Tibial nerve (tissue), 4 donors: ENCODE results near the gene PPEF2. TPM values are rescaled to one million over a fixed set of nuclear protein-coding genes. Genes with fewer than 3 reads are reported as not detected.
A peak's percentile ranks its signal among the peaks of the same experiment; 100 is the strongest.
"Not testable (repeated sequence)": the region's sequence is repeated elsewhere in the genome, so short reads cannot be mapped to it uniquely, and the experiment has no call there.

Experiments used
- DNase-seq, 2 donors: peaks; one replicate each; pipeline ENCODE4 v3.0.0-alpha.2; 2019; ENCODE audit warnings: low spot score in 2 of 2
- H3K27ac ChIP-seq, 4 donors: fragments of 200-600 bp; sonication (generic) in 3 of 4; one replicate each; pipeline ENCODE4 v1.5.1; 2017 to 2019; ENCODE audit warnings: mild to moderate bottlenecking in 1 of 4
- H3K27me3 ChIP-seq, 2 donors: fragments of 200-600 bp; sonication (generic) in 1 of 2; one replicate each; pipeline versions ENCODE4 v1.5.1 to v1.6.0; 2017 to 2019
- H3K36me3 ChIP-seq, 3 donors: fragments of 200-600 bp; sonication (generic); one replicate each; pipeline ENCODE4 v1.5.1; 2018 to 2019
- H3K4me1 ChIP-seq, 4 donors: fragments of 200-600 bp; sonication (generic) in 3 of 4; one replicate each; pipeline ENCODE4 v1.5.1; 2017 to 2019
- H3K4me3 ChIP-seq, 4 donors: fragments of 200-600 bp; sonication (generic) in 3 of 4; one replicate each; pipeline ENCODE4 v1.5.1; 2017 to 2019; ENCODE audit warnings: mild to moderate bottlenecking in 1 of 4, moderate library complexity in 1 of 4
- H3K9me3 ChIP-seq, 4 donors: fragments of 200-600 bp; sonication (generic) in 3 of 4; one replicate each; pipeline ENCODE4 v1.5.1; 2017 to 2019
- EP300 ChIP-seq, 2 donors: sonication (generic); formaldehyde crosslinking; IDR thresholded peaks; one replicate each; pipeline ENCODE4 v1.6.1; 2017; ENCODE audit warnings: antibody characterized with exemption in 2 of 2, mild to moderate bottlenecking in 1 of 2
- POLR2A ChIP-seq, 2 donors: fragments of 450-650 bp; IDR thresholded peaks; one replicate each; pipeline ENCODE4 v1.6.1; 2017; ENCODE audit warnings: antibody characterized with exemption in 2 of 2, mild to moderate bottlenecking in 2 of 2, moderate library complexity in 2 of 2
- WGBS, 2 donors: methylation state at CpG; one replicate each; pipeline ENCODE4 v1.1.5; 2018; 5-methylcytosine and 5-hydroxymethylcytosine counted together
- total RNA-seq, 4 donors: library from RNA; depleted of rRNA; stranded (reverse); fragments of >200 nt; gene quantifications; one replicate each; pipeline ENCODE4 v1.1.0, GENCODE V29; 2016
- TF ChIP-seq, protein P1 (sequence below), 5 experiments: fragments of 200-600 bp in 3 of 5; fragments of 450-650 bp in 2 of 5; sonication (generic) in 3 of 5; IDR thresholded peaks; one replicate each; pipeline ENCODE4 v1.5.1; 2016 to 2019; ENCODE audit warnings: antibody characterized with exemption in 5 of 5, mild to moderate bottlenecking in 3 of 5, moderate library complexity in 2 of 5

The PPEF2 gene
- total RNA-seq, 4 donors from 2014 or later: under 0.01 to 1.1 (median 0.30) TPM; not detected in 1

DNA sequence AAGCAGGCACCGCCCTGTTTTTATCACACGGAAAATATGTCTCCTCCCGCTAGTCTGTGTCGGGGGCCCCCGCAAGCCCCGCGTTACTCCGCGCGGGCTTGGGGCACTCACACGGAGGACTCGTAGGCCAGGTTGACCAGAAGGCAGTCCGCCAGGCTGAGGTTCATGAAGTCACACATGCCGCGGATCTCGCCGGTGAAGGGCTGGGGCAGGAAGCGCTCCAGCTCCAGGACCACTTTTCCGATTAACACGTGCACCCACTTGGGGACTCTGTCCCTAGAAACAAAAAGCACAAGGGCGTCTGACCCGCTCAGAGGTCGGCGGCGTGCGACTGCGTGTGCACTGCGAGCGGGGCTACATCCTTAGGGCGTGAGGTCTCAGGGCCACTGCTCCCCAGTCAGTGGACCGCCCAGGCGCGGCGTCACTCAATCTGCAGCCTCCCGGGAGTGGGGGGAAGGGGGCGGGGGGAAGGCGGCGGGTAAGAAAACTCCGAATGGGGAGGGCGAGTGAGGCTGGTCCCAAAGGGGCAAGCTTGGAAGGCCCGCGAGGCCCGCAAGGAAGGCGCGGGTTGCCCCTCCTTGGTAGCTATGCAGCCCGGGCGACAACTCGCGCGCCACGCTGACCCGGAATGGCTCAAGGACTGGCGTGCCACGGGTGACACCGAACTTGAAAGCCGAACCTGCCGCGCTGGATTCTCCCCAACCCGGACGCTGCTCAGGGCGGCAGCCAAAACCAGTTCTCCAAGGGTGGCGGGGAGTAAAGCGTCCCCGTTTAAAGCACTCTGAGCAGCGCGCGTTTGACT lies 37.8 kb upstream of the PPEF2 start:
- WGBS, 2 donors: 0 to 2% methylated on average over 13 to 14 of the region's 67 CpGs
- Histone ChIP-seq H3K27ac (peak overlapping the region; percentile 63 to 80 (median 76)), H3K36me3 (peaks cover 0 to 4% (median 0%) of the 10 kb centered on the region in 3 donors), H3K9me3 (no peaks in the 10 kb centered on the region), H3K4me3 (peak overlapping the region; percentile 71 to 88 (median 82)), H3K27me3 (no peaks in the 10 kb centered on the region), H3K4me1 (peaks cover 0 to 20% (median 0%) of the 10 kb centered on the region in 4 donors)
- TF ChIP-seq EP300 (IDR thresholded peaks at IDR 0.05) (peak in 1 of 2 donors; percentile 39), POLR2A (IDR thresholded peaks at IDR 0.05) (no peak)
- TF ChIP-seq, protein P1, sequence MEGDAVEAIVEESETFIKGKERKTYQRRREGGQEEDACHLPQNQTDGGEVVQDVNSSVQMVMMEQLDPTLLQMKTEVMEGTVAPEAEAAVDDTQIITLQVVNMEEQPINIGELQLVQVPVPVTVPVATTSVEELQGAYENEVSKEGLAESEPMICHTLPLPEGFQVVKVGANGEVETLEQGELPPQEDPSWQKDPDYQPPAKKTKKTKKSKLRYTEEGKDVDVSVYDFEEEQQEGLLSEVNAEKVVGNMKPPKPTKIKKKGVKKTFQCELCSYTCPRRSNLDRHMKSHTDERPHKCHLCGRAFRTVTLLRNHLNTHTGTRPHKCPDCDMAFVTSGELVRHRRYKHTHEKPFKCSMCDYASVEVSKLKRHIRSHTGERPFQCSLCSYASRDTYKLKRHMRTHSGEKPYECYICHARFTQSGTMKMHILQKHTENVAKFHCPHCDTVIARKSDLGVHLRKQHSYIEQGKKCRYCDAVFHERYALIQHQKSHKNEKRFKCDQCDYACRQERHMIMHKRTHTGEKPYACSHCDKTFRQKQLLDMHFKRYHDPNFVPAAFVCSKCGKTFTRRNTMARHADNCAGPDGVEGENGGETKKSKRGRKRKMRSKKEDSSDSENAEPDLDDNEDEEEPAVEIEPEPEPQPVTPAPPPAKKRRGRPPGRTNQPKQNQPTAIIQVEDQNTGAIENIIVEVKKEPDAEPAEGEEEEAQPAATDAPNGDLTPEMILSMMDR (IDR thresholded peaks at IDR 0.05): no peak
- peak; percentile 49 to 54 for DNase-seq

DNA sequence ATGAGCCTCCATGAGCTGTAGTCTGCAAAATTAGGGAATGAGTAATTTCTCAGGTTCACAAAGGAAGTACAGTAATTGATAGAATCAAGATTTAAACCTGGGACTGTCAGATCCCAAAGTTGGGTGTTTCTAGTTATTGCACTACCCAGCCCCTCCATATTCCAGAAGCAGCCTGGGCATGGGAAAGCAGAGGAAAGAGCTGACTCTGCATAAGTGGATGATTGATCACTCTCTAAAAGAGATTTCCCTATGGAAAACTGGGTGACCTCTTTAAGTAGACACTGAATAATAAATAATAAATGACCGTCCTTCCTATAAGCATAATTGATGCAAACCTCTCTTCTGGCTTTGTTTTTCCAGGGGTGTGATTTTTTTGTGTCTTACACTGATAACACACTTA lies 33.4 kb upstream of the PPEF2 start:
- no peak overlapping the region for H3K4me3 ChIP-seq
- H3K4me1 ChIP-seq: peaks cover 0 to 16% (median 0%) of the 10 kb centered on the region in 4 donors
- no peak overlapping the region for H3K27ac ChIP-seq
- H3K27me3 ChIP-seq: no peaks in the 10 kb centered on the region
- no peak for TF ChIP-seq EP300 (IDR thresholded peaks at IDR 0.05)
- no peak for TF ChIP-seq POLR2A (IDR thresholded peaks at IDR 0.05)
- TF ChIP-seq, protein P1 (IDR thresholded peaks at IDR 0.05): no peak
- DNase-seq: no peak
- H3K36me3 ChIP-seq: peaks cover 0 to 29% (median 3%) of the 10 kb centered on the region in 3 donors
- 76 to 97% methylated on average over 1 of the region's 1 CpG for WGBS, 2 donors
- no peaks in the 10 kb centered on the region for H3K9me3 ChIP-seq

DNA sequence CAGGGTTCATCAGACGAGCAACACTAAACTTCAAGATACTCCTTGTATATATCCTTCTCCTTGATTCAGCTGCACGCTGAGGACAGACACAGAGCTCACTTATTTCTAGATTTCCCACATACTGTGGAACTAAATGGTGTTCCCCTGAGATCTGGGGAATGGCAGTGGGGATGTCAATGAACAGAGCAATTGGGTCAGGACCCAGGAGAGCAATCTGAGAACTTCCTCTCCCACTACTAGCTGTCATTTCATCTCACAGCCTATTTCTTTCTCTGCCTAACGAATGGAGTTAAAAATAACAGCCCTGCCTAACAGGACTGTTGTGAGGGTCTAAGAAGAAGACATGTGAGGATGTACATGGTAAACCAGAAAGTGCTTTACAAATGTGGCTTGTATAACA lies 27.9 kb upstream of the PPEF2 start:
- H3K36me3 ChIP-seq: peaks cover 0 to 60% (median 6%) of the 10 kb centered on the region in 3 donors
- no peaks in the 10 kb centered on the region for H3K27me3 ChIP-seq
- no peak overlapping the region for H3K27ac ChIP-seq
- 74 to 88% methylated on average over 3 of the region's 3 CpGs for WGBS, 2 donors
- H3K9me3 ChIP-seq: no peaks in the 10 kb centered on the region
- H3K4me1 ChIP-seq: no peaks in the 10 kb centered on the region
- no peak for DNase-seq
- no peak overlapping the region for H3K4me3 ChIP-seq
- TF ChIP-seq EP300 (IDR thresholded peaks at IDR 0.05): no peak
- TF ChIP-seq, protein P1 (IDR thresholded peaks at IDR 0.05): no peak

DNA sequence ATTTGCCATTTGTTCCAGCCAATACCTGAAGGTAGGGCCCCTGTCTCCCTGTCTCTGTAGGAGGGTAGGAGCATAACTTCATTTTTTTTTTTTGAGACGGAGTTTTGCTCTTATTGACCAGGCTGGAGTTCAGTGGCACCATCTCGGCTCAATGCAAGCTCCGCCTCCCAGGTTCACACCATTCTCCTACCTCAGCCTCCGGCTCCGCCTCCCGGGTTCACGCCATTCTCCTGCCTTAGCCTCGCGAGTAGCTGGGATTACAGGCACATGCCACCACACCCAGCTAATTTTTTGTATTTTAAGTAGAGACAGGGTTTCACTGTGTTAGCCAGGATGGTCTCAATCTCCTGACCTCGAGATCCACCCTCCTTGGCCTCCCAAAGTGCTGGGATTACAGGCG lies 22.7 kb upstream of the PPEF2 start:
- DNase-seq, H3K4me3 ChIP-seq, H3K9me3 ChIP-seq, H3K27ac ChIP-seq, H3K4me1 ChIP-seq, H3K27me3 ChIP-seq: not testable (repeated sequence)
- H3K36me3 ChIP-seq: peaks cover 0 to 67% (median 0%) of the 10 kb centered on the region in 3 donors
- WGBS, 2 donors: 83 to 87% methylated on average over 11 of the region's 11 CpGs

DNA sequence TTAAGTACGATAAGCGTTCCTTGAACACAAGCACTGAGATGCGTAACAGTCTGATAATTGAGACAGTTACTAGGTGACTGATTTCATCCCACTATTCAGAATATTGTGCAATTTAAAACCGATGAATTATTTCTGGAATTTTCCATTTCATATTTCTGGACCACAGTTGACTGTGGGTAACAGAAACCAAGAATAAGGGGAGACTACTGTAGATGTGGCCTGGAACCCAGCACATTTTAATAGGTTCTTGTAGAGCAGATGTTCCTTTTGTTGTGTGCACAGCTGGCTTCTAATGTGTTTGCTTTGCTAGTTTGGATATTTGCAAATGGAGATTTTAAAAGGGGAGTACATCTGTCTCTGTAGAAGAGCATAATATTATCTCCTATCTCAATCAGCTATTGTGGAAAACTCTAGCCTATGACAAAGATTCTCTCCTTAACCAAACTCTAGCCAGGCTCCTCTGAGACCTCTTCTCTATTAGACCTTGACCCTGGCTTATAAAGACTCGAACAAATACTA lies 22.1 kb upstream of the PPEF2 start:
- Histone ChIP-seq H3K9me3 (no peaks in the 10 kb centered on the region), H3K36me3 (peaks cover 0 to 67% (median 0%) of the 10 kb centered on the region in 3 donors), H3K27ac (no peak overlapping the region), H3K27me3 (no peaks in the 10 kb centered on the region), H3K4me3 (no peak overlapping the region), H3K4me1 (no peaks in the 10 kb centered on the region)
- DNase-seq: no peak
- 75 to 76% methylated on average over 5 of the region's 5 CpGs for WGBS, 2 donors
- TF ChIP-seq POLR2A (IDR thresholded peaks at IDR 0.05): no peak
- no peak for TF ChIP-seq EP300 (IDR thresholded peaks at IDR 0.05)
- TF ChIP-seq, protein P1 (IDR thresholded peaks at IDR 0.05): no peak
